Stimulated activated naive CD4-positive, alpha-beta T cell treated with Interleukin-2 at 50 U/mL for 16 hours (primary cell): Measurements from ENCODE around the gene PCCA.
"Not testable (repeated sequence)": the region's sequence is repeated elsewhere in the genome, so short reads cannot be mapped to it uniquely, and the experiment has no call there.

ENCODE experiments used
- DNase-seq: peaks from one replicate; lab custom pipeline; 2025; lab: John Stamatoyannopoulos, UW

Gene PCCA

DNA sequence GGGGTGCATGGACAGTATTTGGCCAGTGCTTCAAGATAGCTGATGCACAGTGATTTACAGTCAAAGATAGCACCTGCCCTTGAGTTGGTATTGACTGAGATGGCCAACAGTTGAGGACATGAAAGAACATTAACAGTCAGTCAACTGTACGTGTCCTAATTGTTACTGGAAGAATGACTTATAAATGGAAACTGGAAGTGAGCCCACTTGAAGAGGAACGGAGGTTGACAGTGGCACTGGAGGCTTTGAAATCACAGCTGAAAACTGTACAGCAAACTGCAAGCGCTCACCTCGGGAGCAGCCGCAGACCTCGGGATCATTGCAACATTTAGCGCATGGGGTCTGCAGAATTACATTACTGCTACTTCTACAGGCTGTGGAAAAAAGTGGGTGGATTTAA, 422.6 kb downstream of the PCCA start:
- DNase-seq: no peak

DNA sequence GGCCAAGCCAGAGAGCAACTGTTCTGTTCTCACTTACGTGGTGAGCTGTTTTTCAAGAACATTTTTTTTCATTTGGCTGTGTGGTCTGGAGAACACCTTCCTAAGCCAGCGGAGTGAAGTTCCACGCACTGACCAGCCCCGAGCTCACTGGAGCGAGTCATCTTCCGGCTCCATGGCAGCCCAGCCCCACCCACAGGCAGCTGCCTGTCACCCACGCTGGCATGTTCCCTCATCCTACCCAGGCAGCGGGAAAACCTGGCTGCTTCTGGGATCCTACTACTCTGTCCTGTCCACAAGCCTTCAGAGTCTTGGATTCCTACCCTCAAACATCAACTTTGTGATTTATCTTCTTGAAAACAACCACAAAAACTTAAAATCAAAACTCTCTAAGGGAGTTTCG, 423.5 kb downstream of the PCCA start:
- no peak for DNase-seq

DNA sequence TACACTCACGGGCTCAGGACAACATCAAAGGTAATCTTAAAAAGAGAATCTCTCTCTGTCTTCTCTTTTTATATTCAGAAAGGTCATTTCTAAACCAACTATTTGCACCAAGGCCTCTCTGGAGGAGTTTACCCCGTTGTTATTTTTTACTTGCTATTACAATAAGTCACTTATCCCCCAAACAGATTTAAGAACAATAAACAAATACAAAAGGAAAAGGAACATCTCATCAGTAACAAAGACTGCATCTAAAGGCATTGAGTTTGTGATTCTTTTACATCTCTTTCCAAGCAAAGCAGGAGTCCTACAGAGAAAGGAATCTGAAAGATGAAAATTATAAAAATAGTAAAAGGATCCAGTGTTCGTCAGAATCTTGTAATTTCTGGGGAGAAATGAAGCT, 424.3 kb downstream of the PCCA start:
- DNase-seq: no peak

DNA sequence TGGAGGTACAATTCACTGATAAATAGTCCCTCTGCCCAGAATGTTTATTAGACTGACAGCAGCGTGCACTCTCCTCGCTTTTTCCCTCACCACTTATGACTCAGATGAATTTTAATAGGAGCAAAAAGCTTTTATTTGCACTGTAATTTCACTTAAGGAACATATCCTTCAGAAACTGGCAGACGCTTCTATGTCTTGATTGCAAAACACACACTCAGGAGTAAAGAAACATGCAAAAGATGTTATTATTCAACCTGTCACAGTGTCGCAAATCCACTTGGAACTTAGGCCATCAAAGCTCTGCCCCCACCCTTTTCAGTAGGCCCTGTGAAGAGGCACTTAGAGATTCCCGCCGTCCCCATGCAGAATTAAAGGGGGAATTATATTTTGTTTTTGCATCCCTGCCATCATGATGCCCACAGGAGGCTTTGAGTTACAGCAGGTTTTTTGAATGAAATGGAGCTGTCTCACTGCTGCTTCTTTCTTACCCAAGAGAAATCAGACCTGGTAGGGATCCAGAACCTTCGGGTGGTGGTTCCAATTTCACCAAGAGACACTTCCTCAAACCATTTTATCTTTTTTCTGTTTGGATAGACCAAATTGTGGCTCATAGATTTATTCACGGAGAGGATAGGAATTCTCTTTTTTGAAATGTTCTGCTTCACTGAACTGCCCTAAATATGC, 425.2 kb downstream of the PCCA start:
- no peak for DNase-seq

DNA sequence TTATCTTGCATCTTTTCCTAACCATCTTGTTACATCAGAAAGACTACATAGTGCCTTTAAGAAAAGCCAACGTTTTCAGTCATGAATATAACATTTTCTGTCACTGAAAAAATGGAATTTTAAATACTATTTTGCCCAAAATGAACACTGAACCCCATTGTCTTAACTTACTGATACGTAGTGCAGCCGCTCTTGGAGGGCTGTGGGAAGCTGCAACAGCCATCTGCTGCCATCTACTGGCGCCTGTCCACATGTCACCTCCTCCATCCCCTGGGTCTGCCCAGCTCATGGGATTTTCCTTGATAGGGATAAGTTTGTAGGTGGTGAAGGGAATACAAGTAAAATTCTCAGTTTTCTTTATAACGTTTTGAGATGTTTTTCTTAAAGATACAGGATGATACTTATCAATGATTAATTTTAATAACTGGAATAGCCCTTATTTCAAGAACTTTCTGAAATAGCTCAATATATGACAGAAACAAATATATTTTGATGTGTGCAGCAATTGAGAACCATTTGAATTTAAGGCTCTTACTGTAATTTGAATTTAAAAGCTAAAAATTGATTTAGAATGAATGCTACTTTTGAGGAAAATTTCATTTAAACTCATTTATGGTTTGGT, 426.0 kb downstream of the PCCA start:
- peak; percentile 61 for DNase-seq

DNA sequence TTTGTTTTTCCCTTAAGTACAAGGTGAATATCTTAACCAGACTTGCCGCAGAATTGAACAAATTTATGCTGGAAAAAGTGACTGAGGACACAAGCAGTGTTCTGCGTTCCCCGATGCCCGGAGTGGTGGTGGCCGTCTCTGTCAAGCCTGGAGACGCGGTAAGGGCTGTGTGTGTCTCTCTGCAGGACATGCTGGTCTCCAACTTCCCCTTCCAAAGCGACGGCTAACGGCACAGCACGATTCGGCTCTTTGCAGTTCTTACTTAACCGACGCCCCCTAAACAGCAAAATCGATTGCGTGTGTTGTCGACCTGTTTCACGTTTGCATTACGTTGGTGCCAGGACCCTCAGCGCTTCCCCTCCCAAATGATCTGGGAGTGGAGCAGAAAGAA, 426.5 kb downstream of the PCCA start:
- DNase-seq: no peak

DNA sequence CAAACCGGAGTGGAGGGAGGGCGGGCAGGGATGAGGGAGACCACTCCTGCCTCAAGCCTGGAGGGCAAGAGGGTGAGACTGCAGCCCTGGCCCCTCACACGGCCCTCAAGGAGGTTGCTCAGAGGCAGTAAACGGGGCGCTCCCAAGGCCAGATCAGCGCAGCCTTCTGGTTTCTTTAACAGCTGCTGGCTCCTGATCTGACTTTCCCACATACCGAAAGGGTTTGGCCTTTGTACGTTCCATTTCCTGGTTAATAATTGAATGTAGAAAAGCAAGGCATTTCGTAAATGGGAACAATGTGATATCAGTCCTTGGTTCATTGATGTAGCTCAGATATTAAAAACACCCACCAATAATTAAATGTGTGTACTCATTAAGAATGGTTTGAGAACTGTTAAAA, 428.2 kb downstream of the PCCA start:
- DNase-seq: no peak

DNA sequence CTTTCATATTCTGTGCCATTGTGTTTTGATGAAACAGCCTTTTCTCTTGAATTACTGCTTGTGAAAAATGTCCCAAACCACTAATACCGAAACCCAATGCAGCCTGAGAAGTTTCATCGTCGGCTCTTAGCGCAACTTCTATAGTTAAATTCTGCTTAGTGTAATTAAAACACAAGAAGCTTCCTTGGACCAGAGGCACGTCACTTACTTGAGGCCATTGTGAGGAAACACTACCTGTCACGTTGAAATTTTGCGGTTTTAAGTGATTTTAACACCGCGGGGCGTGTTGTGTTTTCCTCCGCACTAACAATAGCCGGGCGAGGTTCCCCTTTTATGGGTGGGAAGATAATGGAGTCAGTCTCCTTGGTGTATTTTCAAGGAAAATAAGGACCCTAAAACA, 428.8 kb downstream of the PCCA start:
- DNase-seq: no peak

DNA sequence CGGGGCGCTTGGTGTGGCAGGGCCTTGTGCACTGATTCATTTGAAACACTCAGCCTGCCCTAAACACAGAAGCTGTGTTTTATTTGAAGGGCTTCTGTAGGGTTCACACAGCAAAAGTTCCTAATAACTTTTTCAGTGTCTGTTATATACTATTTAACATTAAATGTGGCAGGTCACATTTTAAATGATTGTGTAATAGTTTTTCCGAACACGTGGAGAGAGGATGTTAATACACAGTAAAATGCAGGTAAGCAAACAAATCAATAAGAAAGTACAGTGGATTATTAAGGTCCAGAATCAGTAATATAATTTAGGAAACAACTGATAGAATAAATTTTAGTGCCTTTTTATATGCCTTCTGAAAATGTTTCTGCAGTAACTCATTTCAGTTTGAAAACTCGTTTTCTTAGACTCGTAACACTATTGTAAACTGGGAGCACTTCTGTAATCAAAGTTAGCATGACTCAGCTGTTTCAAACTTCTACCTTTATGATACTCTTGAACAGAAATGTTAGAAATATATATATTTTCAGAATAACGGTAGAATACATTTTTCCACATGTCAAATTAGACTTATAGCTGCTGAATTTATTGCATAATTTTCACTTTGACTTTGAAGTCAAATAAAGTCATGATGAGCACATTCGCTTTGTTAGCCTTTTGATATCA, 429.6 kb downstream of the PCCA start:
- no peak for DNase-seq

DNA sequence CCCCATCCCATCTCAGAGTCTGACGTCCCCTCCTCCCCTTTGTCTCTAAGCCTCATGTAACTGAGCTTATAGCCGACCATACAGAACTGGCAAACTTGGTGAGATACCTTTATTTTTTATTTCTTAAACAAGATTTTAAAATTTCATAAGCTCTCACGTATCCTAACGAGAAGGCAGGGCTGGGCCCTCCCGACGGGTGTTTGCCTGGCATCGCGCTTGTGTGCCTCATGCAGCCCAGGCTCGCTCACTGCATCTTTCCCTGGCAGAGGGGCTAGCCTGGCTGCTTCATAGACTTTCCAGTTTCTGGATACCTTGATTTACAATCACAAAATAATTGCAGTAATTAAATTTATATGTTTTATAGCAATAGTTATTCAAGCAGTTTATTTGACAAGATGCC, 430.7 kb downstream of the PCCA start:
- no peak for DNase-seq

DNA sequence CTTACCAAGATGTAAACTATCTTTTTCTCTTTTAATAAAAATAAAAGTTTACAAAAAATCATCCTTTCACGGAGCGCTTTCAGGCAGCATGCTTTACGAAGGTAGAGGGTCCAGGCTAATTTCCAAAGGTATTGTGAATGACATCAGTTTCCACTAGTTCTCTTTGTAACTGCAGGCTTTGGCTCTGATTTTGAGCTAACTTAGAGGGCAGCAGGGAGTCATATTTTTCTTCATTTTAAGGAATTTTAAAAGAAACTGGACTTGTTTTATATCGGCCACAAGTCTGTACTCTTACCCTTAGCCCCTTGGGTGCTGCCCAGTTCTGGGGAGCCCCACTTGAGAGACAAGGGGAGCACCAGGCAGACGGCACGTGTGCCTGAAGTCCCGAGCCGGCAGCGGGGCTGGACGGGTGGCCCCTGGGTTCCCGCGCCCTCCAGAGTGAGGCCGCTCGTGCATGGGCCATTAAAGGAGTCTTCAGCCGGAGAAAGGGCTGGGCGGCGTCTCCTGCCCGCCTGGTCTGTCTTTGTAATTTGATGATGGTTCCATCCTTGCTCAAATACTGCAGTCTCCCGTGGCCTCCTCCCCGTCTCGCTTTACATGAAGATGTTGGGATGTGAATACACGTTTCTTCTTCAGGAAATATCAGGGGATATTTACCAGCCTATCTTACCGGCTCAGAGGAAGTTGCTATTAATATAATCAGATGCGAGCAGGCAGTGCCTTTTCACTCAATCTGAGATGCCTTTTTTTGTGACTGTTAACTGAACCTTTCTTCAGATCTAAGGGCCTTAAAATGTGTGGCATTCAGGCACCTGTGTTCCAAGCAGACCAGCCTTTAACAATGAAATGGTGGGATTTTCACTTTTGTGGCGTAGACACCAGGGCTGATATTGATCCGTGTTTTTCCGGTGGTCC, 432.3 kb downstream of the PCCA start:
- DNase-seq: no peak

DNA sequence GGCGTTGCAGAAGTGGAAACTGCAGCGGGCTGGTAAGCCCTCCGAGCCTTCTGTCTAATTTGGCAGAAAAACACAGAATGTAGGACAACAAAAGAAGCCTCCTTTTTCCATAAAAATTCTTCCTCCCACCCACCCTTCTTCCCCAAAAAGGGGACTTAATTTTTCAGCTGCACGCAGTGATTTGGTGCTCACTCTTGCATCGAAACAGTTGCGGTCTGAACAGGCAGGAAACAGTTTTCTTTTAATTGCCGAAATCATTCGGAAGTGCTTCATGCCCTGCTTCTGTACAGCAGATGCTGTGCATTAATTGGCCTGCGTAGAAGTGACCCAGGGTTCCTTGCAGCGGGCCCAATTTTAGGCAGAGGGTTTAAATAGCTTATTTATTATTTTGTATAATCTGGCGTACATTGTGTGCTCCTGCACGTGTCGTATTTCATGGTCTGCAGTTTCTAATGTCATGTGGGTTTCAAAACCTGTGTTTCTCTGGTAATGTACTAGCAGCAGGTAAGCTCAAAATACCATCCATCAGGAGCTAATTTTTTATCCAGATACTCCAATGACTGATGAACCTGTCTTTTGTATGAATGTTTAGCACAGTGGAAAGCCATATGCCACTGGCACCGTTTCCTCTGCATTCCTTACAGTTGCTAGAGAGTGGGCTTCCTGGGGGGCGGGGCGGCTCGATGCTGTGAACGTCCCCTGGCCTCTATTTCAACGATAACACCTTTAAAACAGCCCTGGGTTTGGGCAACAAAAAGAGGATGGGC, 433.1 kb downstream of the PCCA start:
- DNase-seq: no peak

DNA sequence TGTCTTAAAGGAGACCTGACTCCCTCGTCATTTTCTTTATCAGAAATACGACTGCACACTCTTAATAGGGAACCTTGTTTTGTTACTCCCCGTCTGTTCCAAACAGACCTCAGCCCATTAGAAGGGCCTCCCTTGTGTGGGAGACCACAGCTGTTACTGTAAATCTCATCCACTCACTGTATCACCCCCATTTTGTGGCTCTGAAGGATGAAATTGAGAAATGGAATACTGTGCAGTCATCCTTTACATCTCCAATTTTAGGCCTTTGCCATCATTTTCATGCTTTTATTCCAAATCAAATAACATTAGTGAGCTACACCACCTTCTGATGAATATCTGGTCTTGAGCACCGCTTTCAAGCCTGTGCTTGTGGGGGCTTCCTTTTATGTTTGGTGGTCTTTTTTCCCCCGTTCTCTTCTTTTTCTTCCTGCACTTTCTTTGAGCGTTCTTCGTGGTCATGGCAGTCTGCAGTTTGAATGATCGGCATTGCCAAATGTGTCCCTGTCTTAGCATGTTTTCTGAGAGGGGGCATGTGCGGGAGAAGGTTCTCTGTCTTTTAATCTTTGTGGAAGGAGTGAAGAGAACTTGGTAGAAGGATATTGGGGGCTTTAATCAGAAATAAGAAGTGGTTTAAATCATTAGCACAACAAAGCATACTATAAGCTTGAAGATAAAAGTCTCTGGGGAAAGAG, 433.9 kb downstream of the PCCA start:
- no peak for DNase-seq

DNA sequence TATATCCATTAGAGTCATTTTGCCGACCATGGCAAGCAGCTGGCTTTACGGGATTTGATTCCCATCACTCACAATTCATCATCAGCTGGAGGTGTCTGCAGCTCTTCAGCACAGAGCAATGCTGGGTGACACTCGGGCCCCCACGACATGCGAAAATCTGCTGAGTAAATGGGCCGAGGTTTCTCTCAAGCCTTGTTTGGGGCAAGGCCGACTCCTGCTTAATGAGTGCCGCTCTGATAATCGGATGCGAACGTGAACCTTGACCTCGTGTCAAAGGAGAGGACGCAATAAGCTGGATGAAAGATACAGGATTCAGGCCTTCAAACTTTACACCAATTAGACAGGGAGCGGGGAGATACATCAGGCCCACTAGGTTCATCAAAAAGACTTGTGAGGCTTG, 434.5 kb downstream of the PCCA start:
- no peak for DNase-seq

DNA sequence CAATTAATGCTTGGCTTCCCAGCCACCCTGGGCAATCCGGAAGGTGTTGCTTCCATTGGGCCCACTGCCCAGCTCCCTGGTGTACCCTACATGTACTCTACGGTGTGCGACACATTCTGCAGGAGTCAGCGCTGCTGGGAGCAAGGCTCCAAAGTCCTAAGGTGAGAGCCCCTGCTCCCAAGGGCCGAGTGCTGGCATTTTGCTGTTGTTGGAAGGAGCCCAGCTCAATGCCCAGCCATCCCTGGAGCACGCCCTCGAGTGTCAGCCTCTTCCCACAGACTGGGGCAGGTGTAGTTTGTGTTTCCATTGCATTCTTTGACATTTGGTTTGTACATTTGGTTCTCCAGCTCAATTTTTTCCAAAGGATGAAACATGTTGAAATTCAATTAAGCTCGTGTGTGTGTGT, 435.1 kb downstream of the PCCA start:
- no peak for DNase-seq

DNA sequence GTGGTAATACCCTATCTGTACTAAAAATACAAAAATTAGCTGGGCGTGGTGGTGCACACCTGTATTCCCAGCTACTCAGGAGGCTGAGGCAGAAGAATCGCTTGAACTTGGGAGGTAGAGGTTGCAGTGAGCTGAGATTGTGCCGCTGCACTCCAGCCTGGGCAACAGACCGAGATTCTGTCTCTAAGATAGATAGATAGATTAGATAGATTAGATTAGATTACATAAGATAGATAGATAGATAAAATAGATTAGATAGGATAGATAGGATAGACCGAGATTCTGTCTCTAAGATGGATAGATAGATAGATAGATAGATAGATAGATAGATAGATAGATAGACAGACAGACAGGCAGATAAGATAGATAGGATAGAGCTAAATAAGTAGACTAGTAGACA, 435.8 kb downstream of the PCCA start:
- DNase-seq: not testable (repeated sequence)

DNA sequence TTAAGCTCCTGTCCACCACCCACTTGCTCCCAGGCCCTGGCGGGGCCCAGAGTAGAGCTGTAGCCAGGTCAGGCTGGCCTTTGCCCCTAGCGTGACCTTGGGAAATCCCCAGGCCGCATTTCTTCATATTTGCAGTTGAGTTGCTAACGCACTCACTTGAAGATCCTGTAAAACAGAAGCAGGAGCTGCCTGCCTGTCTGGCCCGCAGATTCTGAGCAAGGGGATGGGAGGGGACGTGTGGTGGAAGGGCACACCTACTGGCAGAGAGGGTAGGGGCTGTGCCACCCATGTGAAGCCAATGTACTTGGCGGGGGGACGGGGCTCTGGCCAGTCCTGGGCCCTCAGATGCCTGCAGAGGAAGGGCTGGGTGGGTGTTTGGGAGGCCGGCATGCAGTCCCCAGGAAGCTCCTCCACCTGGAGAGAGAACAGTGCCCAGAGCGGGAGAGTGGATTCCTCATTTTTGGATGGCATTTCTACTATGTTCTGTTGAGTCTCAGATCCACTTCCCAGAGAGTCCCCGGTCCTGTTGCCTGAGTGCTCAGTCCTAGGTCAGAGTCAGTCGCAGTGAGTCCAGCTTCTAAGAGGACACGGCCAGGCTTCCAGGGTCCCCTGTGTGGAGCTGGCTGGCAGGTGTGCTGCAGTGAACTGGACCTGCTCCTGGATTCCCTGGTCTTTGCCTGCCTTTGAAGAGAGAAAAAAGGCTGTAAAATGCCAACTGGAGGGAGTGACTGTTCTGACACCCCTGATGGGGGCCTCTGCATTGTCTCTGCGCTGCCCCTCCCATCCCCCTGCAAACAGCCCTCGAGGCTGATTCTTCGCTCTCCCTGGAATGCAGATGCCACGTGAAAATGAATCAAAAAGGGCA, 436.8 kb downstream of the PCCA start:
- DNase-seq: no peak

DNA sequence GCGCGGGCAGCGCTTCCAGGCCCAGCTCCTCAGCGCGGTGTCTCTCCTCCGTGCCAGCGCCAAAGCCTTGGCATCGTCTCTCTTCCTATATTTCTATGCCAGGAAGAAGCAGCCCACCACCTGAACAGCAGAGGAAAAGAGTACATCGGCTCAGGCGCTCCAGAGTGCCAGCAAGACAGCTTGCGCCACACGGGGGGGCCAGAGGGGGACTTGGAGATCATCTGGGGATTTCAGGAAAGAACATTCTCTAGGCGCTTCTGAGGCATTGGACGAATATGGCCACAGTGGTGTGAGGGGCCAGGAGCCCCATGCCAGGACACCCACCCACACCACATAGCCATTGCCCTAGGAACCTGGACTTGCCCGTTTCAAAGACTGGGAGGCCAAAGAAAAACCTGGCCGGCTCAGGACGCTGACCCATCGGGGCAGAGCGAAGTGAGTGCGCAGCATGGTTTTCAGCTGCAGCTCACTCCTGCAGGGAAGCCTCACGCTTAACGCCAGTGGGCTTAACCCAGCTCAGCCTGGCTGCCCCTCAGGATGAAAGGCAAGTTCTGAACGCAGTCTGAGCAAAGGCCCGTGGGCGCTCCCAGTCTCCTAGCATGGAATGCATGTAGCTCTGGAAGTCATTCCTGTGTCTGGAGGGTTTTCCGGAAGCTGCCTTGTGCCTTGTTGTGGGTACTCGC, 437.6 kb downstream of the PCCA start:
- DNase-seq: no peak

DNA sequence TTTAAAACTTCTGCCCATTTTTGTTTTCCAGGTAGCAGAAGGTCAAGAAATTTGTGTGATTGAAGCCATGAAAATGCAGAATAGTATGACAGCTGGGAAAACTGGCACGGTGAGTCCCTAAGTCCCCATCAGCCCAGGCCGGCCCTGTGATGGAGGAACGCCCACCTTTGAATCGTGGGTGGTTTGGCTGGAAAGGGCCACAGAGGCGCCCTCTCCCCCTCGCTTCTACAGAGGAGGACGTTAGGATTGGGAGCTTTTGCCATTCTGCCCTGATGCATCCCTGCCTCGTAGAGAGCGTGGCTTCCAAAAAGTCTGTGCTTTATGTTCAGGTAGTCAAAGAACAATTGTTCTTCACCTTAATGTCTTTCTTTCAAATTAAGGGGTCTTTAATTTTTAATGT, 438.8 kb downstream of the PCCA start:
- no peak for DNase-seq

DNA sequence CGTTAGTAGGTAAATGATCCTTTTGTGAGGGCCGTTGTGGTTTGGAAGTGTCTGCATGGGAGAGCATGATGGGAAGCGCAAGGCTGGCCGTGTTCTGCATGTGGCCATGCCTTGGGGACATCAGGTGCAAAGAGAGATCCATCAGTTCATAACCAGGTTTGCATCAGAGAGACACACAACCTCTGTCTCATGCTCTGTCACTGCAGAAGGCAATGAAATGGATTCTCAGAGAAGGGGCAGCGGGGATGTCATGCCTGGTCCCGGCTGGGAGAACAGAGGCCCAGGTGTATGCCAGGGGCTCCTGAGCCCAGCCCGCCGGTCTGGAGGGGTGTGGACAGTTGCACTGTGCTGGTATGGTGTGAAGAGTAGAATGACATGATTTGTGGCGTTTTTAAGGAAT, 439.5 kb downstream of the PCCA start:
- DNase-seq: no peak
